OCI-M2 (cell line): ENCODE results near the gene CLDN19.
"Not testable (repeated sequence)": the region's sequence is repeated elsewhere in the genome, so short reads cannot be mapped to it uniquely, and the experiment has no call there.

Source experiments
- DNase-seq: peaks from one replicate; lab custom pipeline; 2025; ENCODE audit not compliant: unreplicated experiment; lab: John Stamatoyannopoulos, UW

CLDN19 gene

DNA sequence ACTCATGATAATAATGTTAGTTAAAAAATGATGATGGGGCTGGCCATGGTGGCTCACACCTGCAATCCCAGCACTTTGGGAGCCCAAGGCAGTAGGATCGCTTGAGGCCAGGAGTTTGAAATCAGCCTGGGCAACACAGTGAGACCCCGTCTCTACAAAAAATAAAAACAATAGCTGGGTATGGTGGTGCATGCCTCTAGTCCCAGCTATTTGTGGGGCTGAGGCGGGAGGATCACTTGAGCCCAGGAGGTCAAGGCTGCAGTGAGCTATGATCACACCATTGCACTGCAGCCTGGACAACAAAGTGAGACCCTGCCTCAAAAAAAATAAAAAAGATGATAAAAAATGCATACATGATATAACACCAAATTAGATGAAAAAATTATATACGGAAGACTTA, 21.5 kb upstream of the CLDN19 start:
- DNase-seq = no peak

GRCh38 chr1:42759114-42759513, 19.1 kb upstream of the CLDN19 start:
- no peak for DNase-seq

- no peak for DNase-seq
Observed at GRCh38 chr1:42758641-42759040, 18.6 kb upstream of the CLDN19 start.

GRCh38 chr1:42757892-42758275, 17.8 kb upstream of the CLDN19 start:
- no peak for DNase-seq

GRCh38 chr1:42756956-42757891, 17.2 kb upstream of the CLDN19 start:
- DNase-seq = no peak

DNA sequence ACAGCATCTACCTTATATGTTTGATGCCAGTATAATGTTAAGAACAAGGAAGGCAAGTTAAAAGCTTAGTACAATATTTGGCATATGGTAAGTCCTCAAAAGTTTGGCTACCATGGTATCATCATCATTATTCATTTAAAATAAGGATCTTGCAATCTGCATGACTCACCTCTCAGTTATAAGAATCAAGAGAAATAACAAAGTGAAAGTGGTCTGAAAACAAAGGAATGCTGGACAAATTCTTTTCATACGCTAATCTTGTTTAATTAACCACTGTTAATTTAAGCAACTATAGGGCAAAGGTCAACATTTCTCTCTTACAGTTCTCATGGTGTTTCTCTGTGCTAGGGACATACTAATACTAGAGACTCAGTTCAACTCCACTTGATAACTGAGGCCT, 13.0 kb upstream of the CLDN19 start:
- DNase-seq = no peak

DNA sequence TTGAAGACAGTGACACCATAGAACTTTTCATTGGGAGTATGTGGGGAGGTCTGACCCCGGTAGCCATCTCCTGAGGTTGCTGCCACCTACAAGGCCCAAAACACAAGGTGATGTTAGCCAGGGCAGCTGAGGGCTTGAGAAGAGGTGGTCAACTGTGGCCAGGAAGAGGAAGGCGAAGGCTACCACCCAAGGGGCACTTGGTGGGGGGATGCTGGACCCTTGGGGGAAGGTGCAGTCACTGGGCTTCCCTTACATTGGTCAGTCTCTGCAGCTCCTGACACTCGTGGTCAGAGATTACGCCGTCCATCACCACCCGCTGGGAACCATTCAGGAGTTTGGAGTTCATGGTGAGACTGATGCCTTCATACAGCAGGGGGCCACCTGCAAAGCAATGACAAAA, 12.2 kb upstream of the CLDN19 start:
- no peak for DNase-seq

GRCh38 chr1:42751511-42752070, 11.6 kb upstream of the CLDN19 start:
- DNase-seq = not testable (repeated sequence)

DNA sequence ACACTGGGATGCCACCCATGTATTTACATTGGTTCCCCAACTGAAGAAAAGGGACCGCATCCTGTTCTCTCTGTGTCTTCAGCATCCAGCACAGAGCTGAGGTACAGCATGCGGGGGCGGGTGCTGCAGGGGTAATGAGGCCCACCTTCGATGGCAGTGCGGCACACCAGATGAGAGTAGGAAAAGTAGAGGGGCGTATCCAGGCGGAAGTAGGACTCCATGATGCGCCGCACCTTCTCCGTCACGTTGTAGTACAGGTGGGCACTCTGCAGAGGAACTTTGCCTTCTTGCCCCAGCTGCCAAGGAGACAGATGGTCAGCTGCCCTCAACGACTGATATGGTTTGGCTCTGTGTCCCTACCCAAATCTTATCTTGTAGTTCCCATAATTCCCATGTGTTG, 10.0 kb upstream of the CLDN19 start:
- no peak for DNase-seq

GRCh38 chr1:42748461-42749410, 8.7 kb upstream of the CLDN19 start:
- DNase-seq = no peak

- no peak for DNase-seq
Observed at GRCh38 chr1:42748021-42748420, 8.0 kb upstream of the CLDN19 start.

GRCh38 chr1:42747125-42747524, 7.1 kb upstream of the CLDN19 start:
- no peak for DNase-seq

GRCh38 chr1:42746436-42747105, 6.5 kb upstream of the CLDN19 start:
- no peak for DNase-seq

- no peak for DNase-seq
Observed at GRCh38 chr1:42745851-42746250, 5.8 kb upstream of the CLDN19 start.

DNA sequence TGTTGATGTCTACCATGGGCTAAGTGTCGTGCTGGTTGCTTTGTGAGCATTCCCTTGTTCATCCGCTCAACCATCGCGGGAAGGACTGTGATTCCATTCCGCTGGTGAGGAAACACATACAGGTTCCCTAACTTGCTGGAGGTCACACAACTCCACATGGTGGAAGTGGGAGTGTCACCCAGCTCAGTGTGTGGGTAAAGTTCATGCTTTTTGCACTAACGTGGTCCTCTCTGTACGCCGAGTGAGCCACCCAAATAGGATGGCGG, 4.0 kb upstream of the CLDN19 start:
- no peak for DNase-seq

DNA sequence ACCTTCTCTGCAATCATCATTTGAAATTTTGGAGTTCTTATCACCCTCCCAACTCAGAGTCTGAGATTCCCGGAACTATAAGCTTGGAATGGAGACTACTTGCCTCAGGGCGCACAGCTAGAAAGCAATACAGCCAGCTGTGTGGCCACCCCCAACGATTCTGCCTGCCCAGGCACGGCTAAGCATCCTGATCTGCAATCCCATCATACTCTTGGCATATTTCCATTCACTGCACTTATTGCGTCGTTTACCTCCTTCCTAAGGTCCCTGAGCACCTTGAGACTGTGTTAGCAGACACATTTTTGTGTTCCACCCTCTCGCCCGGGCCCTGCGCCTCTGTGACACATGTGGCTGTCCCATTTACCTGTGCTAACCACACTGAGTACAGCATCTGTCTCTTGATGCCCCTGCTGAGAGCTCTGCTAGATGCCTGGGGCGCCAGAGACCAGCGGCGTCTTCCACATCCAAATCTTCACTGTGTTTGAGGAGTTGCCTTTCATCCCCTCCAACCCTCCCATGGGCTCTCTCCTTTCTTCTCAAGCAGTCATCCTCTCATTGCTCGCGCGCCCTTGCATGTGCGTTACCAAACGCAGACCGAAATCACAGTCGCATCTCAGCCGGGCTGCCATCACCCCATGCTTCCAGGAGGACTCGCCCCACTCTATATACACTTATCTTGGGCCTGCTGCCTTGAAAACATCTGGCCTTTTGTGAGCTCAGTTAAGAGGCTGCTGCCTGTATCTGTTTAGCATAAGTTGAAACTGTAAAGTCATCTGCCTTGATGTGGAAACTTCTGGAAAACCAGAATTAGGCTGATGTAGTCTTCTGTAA, 3.5 kb upstream of the CLDN19 start:
- no peak for DNase-seq

DNA sequence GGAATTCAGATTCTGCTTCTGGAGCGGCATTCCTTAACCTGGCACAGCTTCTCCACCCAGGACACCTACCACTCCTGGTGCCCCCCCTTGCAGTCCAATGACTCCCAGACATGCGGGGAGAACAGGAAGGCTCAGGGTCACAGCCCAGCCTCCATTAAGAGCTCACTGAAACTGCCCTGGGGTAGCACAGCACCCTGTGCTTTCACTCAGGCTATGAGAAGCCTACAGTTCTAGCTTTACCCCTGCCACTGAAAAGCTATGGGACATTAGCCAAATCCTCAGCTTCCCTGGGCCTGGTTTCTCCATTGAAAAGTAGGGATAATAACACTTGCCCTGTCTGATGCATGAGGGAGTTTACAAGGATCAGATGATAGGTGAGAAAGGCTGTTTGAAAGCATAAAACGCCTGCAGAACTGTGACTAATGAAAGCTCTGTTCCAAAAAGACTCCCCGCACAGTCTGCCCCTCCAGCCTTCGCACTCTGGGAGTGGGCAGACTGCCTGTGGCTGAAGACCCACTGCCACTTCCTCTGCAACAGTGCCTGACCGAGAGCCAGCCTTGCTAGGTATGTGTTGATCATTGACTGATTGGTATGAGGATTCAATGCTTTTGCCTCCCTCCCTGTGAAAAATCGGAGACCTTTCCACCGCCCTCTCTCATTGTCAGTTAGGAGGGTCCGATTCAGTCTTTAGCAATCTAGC, 2.7 kb upstream of the CLDN19 start:
- DNase-seq = no peak

GRCh38 chr1:42742141-42742540, 2.1 kb upstream of the CLDN19 start:
- DNase-seq = no peak

- DNase-seq = no peak
Observed at GRCh38 chr1:42741706-42742105, 1.7 kb upstream of the CLDN19 start.
